RPMI8226 (cell line): ENCODE results near the gene QRFP.
"Not testable (repeated sequence)": the region's sequence is repeated elsewhere in the genome, so short reads cannot be mapped to it uniquely, and the experiment has no call there.

ENCODE experiments used
- DNase-seq: peaks from one replicate; pipeline ENCODE4 v3.0.0-alpha.2; 2015

Gene QRFP

GRCh38 chr9:130870491-130871381 is 25.9 kb downstream of the QRFP start:
- DNase-seq = no peak

DNA sequence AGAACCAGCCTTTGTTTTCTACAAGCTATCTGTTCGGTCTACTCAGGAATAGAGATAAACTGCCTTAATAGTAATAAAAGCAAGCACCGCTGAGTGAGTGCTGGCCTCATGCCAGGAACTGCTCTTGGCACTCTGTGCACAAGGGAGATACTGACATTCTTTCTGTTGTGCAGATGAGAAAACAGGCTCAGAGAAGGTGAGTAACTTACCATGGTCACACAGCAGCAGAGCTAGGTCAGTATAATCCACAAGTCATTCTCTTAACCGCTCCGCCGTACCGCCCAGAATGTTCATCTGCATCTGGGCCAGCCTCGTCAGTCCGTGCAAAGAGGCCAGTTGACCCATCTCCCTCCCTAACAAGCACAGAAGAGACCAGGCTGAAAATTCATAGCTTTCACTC is 27.4 kb downstream of the QRFP start:
- peak; percentile 21 for DNase-seq

DNA sequence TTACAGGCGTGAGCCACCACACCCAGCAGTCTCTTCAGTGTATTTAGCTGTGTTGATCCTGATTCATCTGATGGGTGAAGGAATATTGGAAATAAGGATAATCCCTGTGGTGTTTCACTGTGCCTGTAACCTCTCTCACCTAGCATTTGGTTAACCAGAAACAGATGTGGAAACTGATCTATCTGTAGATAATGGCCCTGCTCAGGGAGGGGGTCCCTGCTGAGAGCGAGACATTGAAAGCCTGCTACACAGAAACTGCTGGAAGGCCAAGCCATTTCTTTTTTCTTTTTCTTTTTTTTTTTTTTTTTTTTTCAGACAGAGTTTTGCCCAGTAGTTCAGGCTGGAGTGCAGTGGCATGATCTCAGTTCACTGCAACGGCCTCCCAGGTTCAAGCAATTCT is 28.4 kb downstream of the QRFP start:
- DNase-seq = no peak

GRCh38 chr9:130867556-130867955 is 29.1 kb downstream of the QRFP start:
- DNase-seq = no peak

- DNase-seq = peak; percentile 78
Measured at GRCh38 chr9:130866474-130866965, 30.1 kb downstream of the QRFP start.

- DNase-seq = no peak
Measured at GRCh38 chr9:130865921-130866320, 30.7 kb downstream of the QRFP start.

- no peak for DNase-seq
Measured at GRCh38 chr9:130864541-130864940, 32.1 kb downstream of the QRFP start.

- no peak for DNase-seq
Measured at GRCh38 chr9:130862747-130863146, 33.9 kb downstream of the QRFP start.

DNA sequence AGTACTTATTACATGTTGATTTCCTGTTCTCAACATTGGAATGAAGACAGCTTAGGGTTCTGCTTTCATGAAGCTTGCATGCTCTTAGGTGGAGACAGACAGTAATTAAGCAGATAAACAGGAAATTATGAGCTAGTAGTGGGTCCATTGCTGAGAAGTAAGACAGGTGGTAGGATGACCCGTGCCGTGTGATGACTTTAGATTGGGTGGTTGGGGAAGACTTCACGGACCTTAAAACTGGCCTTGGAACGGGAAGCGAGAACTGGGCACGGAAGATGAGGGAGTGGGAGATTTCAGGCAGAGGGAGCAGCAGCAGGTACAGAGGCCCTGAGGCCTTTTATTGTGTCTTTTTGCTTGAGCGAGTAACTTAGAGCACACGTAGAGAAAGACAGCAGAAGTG is 34.4 kb downstream of the QRFP start:
- no peak for DNase-seq

DNA sequence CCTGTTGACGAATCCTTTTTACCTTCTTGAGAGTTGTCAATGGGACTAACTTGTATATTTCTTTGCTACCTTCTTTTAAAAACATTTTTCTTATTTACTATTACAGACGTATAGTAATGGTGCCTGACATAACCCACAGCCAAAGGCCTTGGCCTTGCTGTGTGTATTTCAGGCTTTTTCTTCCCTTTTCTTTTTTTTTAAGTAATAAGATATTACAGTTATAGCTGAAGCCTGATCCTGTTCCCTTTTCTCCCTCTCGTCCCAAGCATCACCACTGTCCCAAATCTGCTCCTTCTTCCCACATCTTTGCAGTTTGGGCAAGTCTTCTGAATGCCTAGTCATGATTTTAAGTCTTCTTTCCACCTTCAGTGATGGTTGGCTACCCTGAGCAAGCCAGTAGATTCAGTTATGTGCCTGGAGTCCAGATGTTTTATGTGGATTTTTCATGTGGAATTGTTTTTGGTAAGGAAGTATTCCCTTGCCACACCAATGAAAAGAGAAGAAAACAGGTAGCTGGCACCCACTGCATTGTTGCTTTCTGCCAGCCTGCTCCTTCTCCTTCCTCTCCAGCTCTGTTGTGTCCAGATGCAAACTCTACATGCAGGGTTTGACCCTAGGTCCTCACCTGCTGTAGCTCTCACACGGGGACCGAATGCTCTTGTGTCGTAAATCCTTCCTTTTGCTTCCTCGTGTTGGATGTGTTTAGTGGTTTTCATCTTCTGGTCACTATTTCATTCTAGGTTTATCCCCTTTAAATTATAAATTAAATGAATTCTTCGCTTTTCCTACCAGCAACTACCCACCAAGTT is 35.0 kb downstream of the QRFP start:
- no peak for DNase-seq

GRCh38 chr9:130860458-130861316 is 35.9 kb downstream of the QRFP start:
- DNase-seq = no peak

GRCh38 chr9:130858739-130859705 is 37.6 kb downstream of the QRFP start:
- no peak for DNase-seq

DNA sequence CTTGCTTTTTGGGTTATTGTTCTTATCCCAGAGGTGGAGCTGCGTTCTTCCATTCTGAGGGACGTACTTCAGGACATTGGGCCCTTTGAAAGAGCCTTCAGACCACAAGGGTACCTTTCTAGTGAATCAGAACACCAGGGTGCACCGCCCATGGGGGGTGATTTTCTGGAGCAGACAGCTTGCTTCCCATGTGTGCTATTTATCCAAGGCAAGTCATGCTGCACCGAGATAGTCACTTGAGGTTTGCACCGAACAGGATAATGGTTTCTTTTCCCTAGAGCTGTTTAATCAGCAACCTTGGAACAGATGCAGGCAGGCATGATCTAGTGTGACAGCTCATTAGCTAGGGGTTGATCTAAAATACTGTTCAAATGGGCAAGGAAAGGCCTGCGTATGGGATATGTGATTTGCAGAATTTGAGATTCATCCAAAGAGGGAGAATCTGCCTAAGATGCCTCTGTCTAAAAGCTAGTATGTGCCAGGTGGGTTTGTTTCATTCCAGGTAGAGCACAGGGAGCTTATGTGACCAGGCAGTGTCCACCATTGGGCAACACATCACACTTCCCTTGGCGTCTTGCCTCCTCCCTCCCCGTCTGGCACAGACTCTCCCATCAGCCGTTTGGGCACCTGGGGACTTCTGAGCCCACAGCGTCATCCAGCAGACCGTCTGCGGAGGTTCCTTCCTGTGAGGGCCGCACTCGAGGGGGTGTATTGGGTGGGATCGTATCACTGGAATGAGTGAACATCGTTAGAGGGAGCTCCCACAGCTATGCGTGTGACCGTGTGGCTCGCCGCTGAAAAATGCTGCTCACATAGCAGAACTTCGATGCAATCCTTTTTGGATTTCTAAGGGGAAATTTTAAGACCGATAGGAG is 38.5 kb downstream of the QRFP start:
- DNase-seq = no peak

- DNase-seq = no peak
Measured at GRCh38 chr9:130856474-130856873, 40.1 kb downstream of the QRFP start.

GRCh38 chr9:130854835-130855234 is 41.8 kb downstream of the QRFP start:
- DNase-seq = no peak

GRCh38 chr9:130854092-130854491 is 42.5 kb downstream of the QRFP start:
- DNase-seq = no peak

DNA sequence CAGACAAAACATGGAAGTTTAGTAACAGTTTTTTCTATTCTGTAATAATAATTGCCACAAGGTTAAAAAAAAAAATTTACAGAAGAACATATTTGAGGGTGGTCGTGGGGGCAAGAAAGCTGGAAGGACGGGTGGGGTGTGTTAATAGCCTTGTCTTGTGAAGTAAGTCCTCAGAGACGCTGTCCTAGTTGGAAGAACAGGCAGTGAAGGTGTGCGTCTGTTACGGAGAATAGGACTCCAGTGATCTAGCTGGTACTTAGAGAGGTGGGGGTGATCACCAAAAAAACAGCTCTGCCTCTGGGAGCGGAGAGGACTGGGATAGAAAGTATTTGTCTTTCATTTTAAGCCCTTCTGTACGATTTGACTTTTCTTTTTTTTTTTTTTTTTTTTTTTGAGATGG is 43.8 kb downstream of the QRFP start:
- DNase-seq = no peak

- DNase-seq = no peak
Measured at GRCh38 chr9:130849356-130849755, 47.3 kb downstream of the QRFP start.

DNA sequence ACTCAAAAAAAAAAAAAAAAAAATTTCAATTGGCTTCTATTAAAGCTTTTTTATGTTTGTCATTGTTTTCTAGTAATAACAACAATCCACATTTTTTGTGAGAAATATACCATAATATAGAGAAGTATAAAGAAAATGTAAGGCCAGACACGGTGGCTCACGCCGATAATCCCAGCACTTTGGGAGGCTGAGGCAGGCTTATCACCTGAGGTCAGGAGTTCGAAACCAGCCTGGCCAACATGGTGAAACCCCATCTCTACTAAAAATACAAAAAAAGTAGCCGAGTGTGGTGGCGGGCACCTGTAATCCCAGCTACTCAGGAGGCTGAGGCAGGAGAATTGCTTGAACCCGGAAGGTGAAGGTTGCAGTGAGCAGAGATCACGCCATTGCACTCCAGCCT is 48.1 kb downstream of the QRFP start:
- DNase-seq = not testable (repeated sequence)
